Endothelial cell (in vitro differentiated cells): ENCODE data around the gene CCNY. TPM values are rescaled to one million over a fixed set of nuclear protein-coding genes. Genes with fewer than 3 reads are reported as not detected.

Source experiments
- DNase-seq: peaks from one replicate; pipeline ENCODE4 v3.0.0; 2021; ENCODE audit warnings: low spot score
- H3K27ac Mint-ChIP-seq: one replicate; pipeline ENCODE4 v1.8.0; 2021; ENCODE audit warnings: mixed read lengths, inconsistent platforms; ENCODE audit not compliant: unreplicated experiment
- H3K27me3 Mint-ChIP-seq: one replicate; pipeline ENCODE4 v1.8.0; 2021; ENCODE audit warnings: mild to moderate bottlenecking, moderate library complexity, mixed read lengths, inconsistent platforms; ENCODE audit not compliant: unreplicated experiment
- H3K36me3 Mint-ChIP-seq: one replicate; pipeline ENCODE4 v1.8.0; 2021; ENCODE audit warnings: mild to moderate bottlenecking, low read depth, mixed read lengths, inconsistent platforms; ENCODE audit not compliant: unreplicated experiment
- H3K4me1 Mint-ChIP-seq: one replicate; pipeline ENCODE4 v1.8.0; 2021; ENCODE audit warnings: mild to moderate bottlenecking, mixed read lengths, inconsistent platforms; ENCODE audit not compliant: unreplicated experiment
- H3K4me3 Mint-ChIP-seq: one replicate; pipeline ENCODE4 v1.8.0; 2021; ENCODE audit warnings: mild to moderate bottlenecking, mixed read lengths, inconsistent platforms; ENCODE audit not compliant: unreplicated experiment
- H3K9me3 Mint-ChIP-seq: one replicate; pipeline ENCODE4 v1.8.0; 2021; ENCODE audit warnings: mixed read lengths, inconsistent platforms; ENCODE audit not compliant: unreplicated experiment
- CTCF ChIP-seq: fragments of 200-600 bp; sonication (generic); IDR thresholded peaks from one replicate; pipeline ENCODE4 v1.5.0; 2021; ENCODE audit warnings: antibody characterized with exemption; ENCODE audit not compliant: unreplicated experiment
- total RNA-seq: library from RNA; stranded (reverse); fragmentation: NEBNext Ultra II Directional; extraction: Animal tissue kit (Norgen Biotek cat#: 25700); gene quantifications from one replicate; pipeline ENCODE4 v1.2.1, GENCODE V29; 2021; ENCODE audit not compliant: unreplicated experiment

Gene CCNY
- total RNA-seq, 1 donor from 2014 or later, result 169 TPM

DNA sequence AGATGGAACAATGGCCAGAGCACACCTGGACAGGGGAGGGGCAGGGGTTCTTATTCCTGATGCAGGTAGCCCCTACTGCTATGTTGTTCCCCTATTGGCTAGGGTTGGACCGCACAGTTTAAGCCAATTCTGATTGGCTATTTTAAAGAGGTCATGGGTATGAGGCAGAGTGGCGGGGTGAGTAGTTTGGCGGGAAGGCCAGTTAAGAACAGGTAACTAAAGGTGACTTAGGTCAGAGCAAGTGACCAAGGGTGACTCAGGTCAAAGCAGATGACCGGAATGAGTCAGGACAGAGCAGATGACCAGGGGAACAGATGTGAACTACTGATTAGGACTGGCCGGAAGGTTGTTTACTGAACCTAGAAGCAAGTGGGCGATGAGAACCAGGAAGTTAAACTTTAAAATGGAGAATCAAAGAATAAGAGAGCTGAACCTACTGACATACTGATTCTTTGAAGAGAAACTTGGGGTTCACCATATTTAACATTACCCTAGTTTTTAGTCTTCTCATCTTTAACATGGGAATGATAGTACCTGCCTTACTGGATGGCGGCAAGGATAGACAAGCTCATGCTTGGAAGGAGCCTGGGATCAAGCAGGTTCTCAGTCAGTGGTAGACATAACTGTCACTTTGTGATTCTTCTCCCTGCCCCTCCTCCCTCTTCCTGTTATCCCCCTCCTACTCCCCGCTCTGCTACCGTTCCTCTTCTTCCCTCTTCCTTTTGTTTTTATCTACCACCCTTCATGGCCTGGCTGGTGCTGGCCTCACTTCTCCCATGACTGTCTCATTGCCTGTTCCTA, 55.0 kb downstream of the CCNY start:
- no peak for TF ChIP-seq CTCF
- Mint-ChIP-seq H3K36me3 (peaks cover 41% of the 10 kb centered on the region), H3K4me1 (peaks cover 69% of the 10 kb centered on the region), H3K9me3 (peaks cover 15% of the 10 kb centered on the region), H3K27me3 (peaks cover 12% of the 10 kb centered on the region), H3K4me3 (peak overlapping the region; percentile 79), H3K27ac (peak overlapping the region; percentile 83)
- DNase-seq, result no peak

DNA sequence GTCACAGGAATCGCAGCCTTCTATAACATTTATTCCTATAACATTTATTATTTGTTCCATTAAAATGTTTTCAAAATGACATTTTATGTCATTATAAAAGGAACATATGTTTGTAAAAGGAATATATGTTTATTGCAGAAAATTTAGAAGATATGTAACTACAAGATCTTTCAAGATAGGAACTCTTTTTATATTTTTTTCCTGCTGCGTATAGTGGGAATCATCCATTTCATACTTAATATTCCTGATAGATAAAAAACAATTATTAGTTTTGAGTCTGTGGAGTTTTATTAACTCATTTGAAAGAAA, 55.6 kb downstream of the CCNY start:
- DNase-seq, result no peak
- Mint-ChIP-seq H3K27ac (peak overlapping the region; percentile 88), H3K9me3 (peaks cover 15% of the 10 kb centered on the region), H3K27me3 (peaks cover 9% of the 10 kb centered on the region), H3K36me3 (peaks cover 39% of the 10 kb centered on the region), H3K4me3 (peak overlapping the region; percentile 79), H3K4me1 (peaks cover 70% of the 10 kb centered on the region)
- no peak for TF ChIP-seq CTCF

- peaks cover 15% of the 10 kb centered on the region for H3K9me3 Mint-ChIP-seq
- TF ChIP-seq CTCF, result no peak
- DNase-seq, result no peak
Measured at GRCh38 chr10:35392482-35393228, 56.3 kb downstream of the CCNY start.

DNA sequence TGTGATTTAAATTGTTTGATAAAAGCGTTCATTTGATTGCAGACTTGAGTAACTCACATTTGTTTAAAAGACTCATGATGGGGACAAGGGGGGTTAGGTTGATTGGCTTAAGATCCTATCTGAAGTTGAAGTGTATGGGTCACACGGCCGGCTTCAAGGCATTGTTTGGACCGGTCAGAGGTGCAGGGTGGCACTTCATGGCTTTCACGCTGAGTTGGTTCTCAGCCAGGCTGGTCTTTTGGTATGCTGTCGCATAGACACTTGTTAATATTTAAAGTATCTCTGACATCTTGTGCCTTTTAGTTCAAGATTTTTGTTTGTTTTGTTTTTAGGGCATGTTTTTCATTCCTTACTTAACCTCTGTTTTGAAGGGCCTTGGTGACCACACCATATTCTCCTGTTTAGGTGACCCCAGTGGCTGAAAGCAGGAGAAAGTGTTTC, 58.1 kb downstream of the CCNY start:
- H3K9me3 Mint-ChIP-seq, result peaks cover 15% of the 10 kb centered on the region
- peak overlapping the region; percentile 14 for H3K4me3 Mint-ChIP-seq
- no peak for DNase-seq
- H3K27me3 Mint-ChIP-seq, result peaks cover 11% of the 10 kb centered on the region
- peak overlapping the region; percentile 74 for H3K27ac Mint-ChIP-seq
- TF ChIP-seq CTCF, result no peak
- peaks cover 26% of the 10 kb centered on the region for H3K36me3 Mint-ChIP-seq
- H3K4me1 Mint-ChIP-seq, result peaks cover 82% of the 10 kb centered on the region

More at GRCh38 chr10:35392482-35393228, 56.3 kb downstream of the CCNY start:
- Mint-ChIP-seq H3K4me1 (peaks cover 69% of the 10 kb centered on the region), H3K36me3 (peaks cover 33% of the 10 kb centered on the region), H3K4me3 (no peak overlapping the region), H3K27me3 (peaks cover 9% of the 10 kb centered on the region), H3K27ac (peak overlapping the region; percentile 88)

DNA sequence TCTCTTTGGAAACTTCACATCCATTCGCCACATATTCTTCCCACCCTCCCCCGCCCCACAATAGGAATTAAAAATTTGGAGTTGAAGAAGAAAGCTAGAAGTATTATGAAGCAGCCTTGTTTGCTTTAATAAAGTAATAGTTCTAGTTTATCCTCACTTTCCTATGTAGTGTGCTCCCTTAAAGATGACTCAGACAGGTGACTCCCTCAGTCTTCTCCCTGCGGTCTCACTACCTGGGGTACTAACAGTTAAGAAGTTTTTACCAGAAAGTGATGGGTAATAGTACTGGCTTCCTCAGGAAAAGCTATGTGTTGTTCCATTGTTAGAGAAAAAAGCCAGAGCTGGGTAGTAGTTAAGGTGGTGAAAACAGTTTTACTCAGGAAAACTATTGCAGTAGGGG, 58.6 kb downstream of the CCNY start:
- DNase-seq, result no peak
- peaks cover 12% of the 10 kb centered on the region for H3K9me3 Mint-ChIP-seq
- peaks cover 87% of the 10 kb centered on the region for H3K4me1 Mint-ChIP-seq
- H3K4me3 Mint-ChIP-seq, result peak overlapping the region; percentile 24
- H3K36me3 Mint-ChIP-seq, result peaks cover 23% of the 10 kb centered on the region
- TF ChIP-seq CTCF, result no peak
- peak overlapping the region; percentile 74 for H3K27ac Mint-ChIP-seq
- peaks cover 11% of the 10 kb centered on the region for H3K27me3 Mint-ChIP-seq
